ENCODE results near the gene SFRP5. TPM values are rescaled to one million over a fixed set of nuclear protein-coding genes. Genes with fewer than 3 reads are reported as not detected.

SFRP5 gene
- total RNA-seq: not detected in 2 replicates

GRCh38 chr10:97771913-97772823 lies at the start of gene SFRP5:
Gene SFRP5 (minus strand): TSS chr10:97771999. CDS start chr10:97771833, 166 bp downstream.
- DNase-seq (ENCODE audit: low read depth): no peak
- TF ChIP-seq CTCF (IDR thresholded peaks at IDR 0.05; ENCODE audit: insufficient read depth, low read depth, low read length): no peak
- H3K4me3 ChIP-seq (ENCODE audit: low read depth, low read length): no peak within 1 kb of the TSS

GRCh38 chr10:97820096-97820704 lies 48.4 kb upstream of the SFRP5 start:
- no peak overlapping the region for H3K4me3 ChIP-seq (ENCODE audit: low read depth, low read length)
- DNase-seq (ENCODE audit: low read depth): no peak
- TF ChIP-seq CTCF (IDR thresholded peaks at IDR 0.05; ENCODE audit: insufficient read depth, low read depth, low read length): no peak

GRCh38 chr10:97818572-97818971 lies 46.8 kb upstream of the SFRP5 start:
- no peak for TF ChIP-seq CTCF (IDR thresholded peaks at IDR 0.05; ENCODE audit: insufficient read depth, low read depth, low read length)
- no peak for DNase-seq (ENCODE audit: low read depth)
- no peak overlapping the region for H3K4me3 ChIP-seq (ENCODE audit: low read depth, low read length)

GRCh38 chr10:97816609-97817008 lies 44.8 kb upstream of the SFRP5 start:
- no peak for DNase-seq (ENCODE audit: low read depth)
- TF ChIP-seq CTCF (IDR thresholded peaks at IDR 0.05; ENCODE audit: insufficient read depth, low read depth, low read length): no peak
- no peak overlapping the region for H3K4me3 ChIP-seq (ENCODE audit: low read depth, low read length)

- no peak overlapping the region for H3K4me3 ChIP-seq (ENCODE audit: low read depth, low read length)
- TF ChIP-seq CTCF (IDR thresholded peaks at IDR 0.05; ENCODE audit: insufficient read depth, low read depth, low read length): no peak
- no peak for DNase-seq (ENCODE audit: low read depth)
Observed at GRCh38 chr10:97814996-97815395, 43.2 kb upstream of the SFRP5 start.

GRCh38 chr10:97813311-97813710 lies 41.5 kb upstream of the SFRP5 start:
- TF ChIP-seq CTCF (IDR thresholded peaks at IDR 0.05; ENCODE audit: insufficient read depth, low read depth, low read length): no peak
- no peak for DNase-seq (ENCODE audit: low read depth)
- no peak overlapping the region for H3K4me3 ChIP-seq (ENCODE audit: low read depth, low read length)
